Stimulated activated CD8-positive, alpha-beta memory T cell treated with anti-CD3 and anti-CD28 coated beads, Interleukin-4, amount 100 ng/mL, for 4 hours (primary cell): ENCODE data around the gene AGER.
"Not testable (repeated sequence)": the region's sequence is repeated elsewhere in the genome, so short reads cannot be mapped to it uniquely, and the experiment has no call there.

Source experiments
- DNase-seq, 2 donors: peaks; one replicate each; pipeline ENCODE4 v3.0.0-alpha.2; 2020; ENCODE audit warnings: low read depth in 2 of 2, low spot score in 1 of 2

Gene AGER

DNA sequence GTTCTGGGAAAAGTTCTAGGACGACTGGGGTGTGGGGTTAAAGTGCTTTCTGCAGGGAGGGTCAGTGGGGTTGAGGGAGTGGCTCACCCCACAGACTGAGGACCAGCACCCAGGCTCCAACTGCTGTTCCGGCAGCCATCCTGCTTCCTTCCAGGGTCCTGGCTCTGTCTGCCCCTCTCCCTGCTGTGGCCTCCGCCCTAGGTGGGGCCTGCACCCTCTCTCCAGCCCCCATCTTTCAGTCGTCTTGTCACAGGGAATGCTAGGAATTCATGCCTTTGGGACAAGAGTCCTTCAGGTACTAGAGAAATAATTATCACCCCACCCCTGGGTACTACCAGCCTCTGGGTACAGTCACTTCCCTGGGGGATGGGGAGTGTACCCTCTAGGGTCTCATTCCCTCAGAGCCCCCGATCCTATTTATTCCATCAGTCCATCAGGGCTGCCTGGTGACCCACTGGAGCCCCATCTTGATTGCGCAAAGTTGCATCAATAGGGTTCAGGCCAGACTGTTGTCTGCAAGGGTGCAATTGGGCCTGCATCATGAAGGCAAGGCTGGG, at the start of gene AGER:
AGER (minus strand) TSS at position 170 of the 557 bp plus-strand sequence; CDS start at position 139, 31 bp downstream.
- DNase-seq = no peak

DNA sequence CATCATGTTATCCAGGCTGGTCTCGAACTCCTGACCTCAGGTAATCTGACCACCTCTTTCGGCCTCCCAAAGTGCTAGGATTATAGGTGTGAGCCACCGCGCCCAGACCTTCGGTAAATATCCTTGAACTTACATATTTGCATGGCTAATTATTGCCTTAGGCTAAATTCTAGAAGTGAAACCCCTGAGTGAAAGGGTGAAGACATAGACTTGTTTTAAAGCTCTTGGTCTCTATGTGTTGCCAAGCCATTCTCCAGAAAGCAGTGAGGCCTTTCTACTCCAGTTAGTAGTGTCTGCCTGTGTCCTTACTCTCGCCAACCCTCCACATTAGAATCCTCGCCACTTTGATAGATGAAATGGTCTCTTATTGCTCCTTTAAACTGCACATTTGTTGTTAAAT, 42.4 kb upstream of the AGER start:
- DNase-seq = no peak

DNA sequence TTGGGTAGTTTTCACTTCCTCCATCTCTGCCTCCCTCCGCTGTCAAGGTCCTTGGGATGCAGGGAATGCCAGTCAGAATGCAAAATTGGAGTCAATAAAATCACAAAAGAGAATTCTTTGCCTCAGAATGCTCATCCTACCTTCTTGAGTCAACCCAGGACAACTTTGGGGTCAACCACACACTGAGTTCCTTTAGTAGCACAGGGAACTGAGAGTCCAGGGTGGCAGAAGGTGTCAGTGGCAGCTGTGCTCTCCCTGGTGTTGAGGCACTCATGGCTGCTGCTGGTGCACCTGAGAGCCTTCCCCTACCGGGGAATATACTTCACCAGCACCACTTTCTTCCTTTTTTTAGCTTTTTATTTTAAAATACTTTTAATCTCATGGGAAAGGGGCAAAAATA, 40.6 kb upstream of the AGER start:
- no peak for DNase-seq

DNA sequence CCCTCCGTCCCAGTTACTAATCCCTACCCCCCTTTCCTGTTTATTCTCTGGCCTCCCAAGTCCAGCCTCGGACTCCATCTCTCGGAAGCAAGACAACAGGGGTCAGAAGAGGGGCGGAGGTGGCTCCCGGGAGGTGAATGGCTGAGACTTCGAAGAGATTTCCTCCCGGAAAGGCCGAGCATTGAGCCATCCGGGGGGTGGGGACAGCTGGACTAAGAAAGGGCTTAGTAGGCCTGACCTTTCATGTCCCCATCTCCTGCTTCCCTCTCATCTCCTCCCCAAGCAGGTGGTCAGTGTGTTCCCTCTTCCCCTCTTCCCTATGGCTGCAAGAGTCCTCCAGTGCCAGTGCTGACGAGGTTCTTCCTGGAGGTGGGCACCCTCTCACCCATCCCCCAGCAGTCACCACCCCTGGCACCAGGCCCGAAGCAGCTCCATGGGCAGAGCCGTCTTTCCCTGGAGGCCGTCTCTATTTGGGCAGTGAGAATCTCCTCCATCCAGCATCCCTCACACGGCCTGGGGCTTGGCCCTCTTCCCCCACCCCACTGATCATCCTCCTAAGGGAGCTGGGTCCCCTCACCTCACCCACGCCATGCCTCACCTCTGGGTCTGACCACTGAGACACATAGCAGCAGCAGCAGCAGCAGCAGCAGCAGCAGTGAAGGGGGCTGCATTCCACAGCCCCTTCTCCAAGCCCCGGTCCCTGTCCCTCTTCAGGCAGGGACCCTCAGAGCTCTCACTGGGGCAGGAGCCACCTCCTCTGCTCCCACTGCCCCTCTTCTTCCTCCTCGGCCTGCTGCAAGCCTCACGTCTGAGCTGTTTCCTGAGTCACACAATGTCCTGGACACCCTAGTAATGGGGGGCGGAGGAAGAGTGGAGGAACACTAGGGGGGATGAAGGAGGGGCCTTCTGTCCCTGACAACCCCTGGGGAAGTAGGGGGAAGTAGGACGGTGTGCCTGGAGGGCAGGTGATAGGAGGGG, 39.5 kb upstream of the AGER start, which contains the start of gene NOTCH4:
NOTCH4 (minus strand) TSS at position 810 of the 978 bp plus-strand sequence; CDS start at position 671, 139 bp downstream.
- DNase-seq = no peak

DNA sequence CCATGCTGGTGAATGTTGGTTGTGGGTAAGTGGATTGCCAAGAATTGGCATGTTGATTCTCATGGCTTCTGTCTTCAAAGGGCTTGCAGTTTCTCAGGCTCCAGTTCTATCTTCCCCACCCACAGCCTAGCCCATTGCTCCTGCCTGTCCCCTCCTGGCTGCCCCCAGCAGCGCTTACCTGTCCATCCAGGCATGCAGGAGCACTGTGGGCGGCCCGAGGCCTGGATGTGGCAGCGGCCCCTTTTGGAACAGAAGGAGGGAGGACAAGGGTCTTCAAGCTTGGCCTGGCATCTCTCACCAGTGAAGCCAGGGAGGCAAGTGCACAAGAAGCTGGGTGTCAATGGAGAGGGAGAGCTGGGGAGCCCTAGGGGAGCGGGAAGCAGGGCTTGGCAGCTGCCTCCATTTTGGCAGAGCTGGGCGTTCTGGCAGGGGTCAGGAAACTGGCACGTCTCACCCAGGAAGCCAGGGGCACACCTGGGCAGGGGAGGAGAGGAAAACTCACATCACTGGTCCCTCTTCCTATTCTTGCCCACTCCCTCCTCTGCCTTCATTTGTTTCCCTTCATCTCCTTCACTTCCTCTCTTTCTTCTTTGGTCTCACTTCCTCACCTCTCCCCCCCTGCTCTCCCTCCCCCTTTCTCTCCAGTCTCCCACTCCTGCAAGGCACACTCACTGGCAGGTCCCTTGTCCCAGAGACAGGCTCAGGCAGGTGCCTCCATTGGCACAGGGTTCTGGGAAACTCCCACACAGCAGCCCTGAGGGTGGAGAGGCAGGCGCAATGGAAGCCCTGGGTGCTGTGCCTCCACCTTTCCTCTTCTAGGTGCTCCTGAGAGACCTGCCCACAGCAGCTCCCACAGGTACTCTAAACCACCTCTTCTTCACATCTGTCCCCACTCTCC, 38.5 kb upstream of the AGER start:
- DNase-seq = no peak

DNA sequence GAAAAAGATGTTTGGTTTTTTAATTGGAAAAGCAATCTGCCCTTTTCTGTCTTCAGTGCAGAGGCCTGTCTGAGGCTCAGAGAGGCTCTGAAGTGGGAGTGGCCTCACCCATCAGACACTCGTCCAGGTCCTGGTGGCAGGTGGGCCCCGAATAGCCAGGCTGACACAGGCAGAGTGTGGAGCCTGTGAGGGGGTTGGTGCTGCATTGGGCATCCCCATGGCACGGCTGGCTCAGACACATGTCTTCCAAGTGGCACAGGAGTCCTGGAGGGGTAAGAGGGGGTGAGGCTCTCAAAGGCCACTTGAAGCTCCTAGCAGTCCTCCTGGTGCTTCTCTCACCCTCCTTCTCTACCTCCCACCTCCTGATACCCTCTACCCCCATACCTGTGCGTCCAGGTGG, 36.0 kb upstream of the AGER start:
- no peak for DNase-seq

DNA sequence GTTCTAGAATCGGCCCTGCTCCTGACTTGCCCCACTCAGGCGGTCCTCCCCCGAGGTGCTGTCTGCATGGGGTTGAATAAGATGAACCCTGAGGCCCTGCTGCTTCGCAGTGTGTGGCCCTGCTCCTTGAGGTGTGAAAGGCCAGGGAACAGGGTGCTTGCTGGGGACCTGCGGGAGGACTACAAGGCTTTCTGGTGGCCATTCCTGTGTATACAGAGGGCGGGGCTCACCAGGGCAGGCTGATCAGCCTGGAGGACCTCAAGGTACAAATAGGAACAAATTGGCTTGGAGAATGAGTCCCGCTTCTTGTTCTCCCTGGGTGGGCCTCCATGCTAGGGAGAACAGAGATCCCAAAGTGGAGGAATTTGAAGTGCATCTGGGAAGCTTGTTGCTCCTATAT, 34.1 kb upstream of the AGER start:
- DNase-seq = no peak

DNA sequence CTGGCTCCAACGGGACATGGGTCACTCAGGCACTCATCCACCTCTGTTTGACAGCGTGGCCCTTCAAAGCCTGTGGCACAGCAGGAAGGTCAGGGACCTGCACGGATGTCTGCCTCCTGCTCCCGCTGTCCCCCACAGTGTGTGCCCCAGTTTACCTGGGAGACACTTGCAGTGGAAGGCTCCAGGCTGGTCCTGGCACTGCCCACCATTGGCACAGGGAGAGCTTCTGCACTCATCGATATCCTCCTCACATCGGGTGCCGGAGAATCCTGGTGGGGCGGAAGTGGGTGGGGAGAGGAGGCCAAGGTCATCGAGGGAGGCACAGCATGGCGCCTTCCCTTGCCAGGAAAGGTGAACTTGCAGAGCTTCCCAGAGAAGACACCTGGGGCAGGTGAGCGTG, 32.9 kb upstream of the AGER start:
- DNase-seq = no peak

DNA sequence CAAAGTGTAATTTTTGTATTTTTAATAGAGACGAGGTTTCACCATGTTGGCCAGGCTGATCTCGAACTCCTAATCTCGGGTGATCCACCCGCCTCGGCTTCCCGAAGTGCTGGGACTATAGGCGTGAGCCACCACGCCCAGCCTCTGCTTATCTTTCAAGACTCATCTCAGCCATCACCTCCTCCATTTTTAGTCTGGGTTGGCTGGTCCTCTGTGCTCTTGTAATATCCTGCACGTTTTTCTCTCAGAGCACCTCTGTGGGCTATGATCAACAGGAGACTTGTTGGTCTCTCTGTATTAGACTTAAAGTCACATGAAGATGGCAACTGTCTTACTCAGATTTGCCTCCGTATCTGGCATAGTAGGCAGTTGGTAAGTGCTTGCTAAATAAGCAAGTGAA, 32.2 kb upstream of the AGER start:
- no peak for DNase-seq

DNA sequence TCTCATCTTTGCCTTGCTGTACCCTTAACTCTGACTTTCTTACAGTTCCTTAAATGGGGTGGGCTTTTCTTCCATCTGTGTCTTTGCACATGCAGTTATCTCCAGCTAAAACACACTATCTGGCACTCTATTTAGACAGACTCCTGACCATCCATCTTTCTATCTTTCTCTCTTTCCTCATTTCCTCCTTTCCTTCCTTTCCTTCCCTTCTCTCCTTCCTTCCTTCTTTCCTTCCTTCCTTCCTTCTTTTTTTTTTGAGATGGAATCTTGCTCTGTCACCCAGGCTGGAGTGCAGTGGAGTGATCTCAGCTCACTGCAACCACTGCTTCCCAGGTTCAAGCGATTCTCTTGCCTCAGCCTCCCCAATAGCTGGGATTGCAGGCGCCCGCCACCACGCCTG, 31.6 kb upstream of the AGER start:
- no peak for DNase-seq

DNA sequence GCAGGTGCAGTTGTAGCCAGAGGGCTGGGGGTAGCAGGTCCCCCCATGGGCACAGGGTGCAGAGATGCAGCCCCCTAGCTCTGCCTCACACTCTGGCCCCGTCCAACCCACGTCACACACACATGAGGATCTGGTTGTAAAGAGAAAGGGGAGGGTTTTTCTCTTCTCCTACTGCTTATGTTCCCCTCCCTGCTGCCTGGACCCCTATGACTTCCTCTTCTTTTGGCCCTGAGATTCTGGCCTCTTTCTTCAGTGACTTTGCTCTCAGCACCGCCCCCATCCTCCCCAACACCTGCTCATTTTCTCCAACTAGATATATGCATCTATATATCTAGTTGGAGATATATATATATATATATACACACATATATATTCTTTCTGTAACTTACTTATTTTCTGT, 30.1 kb upstream of the AGER start:
- DNase-seq = no peak

DNA sequence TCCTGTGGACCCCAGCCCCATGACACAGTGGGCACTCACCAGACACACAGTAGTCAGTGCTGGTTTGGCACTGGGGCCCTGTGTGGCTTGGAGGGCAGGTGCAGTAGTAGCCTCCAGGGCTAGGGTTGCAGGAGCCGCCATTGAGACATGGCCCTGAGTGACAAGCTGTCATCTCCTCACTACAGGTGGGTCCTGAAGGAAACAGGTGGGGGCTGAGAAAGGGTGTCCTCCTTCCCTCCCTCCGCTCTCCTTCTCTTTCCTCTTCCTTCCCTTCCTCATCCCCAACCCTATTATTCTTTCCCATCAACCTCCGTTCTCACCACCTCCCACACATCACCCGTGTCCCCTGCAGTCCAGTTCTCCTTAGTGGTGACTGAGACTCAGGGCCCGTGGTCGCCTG, 29.6 kb upstream of the AGER start:
- no peak for DNase-seq

DNA sequence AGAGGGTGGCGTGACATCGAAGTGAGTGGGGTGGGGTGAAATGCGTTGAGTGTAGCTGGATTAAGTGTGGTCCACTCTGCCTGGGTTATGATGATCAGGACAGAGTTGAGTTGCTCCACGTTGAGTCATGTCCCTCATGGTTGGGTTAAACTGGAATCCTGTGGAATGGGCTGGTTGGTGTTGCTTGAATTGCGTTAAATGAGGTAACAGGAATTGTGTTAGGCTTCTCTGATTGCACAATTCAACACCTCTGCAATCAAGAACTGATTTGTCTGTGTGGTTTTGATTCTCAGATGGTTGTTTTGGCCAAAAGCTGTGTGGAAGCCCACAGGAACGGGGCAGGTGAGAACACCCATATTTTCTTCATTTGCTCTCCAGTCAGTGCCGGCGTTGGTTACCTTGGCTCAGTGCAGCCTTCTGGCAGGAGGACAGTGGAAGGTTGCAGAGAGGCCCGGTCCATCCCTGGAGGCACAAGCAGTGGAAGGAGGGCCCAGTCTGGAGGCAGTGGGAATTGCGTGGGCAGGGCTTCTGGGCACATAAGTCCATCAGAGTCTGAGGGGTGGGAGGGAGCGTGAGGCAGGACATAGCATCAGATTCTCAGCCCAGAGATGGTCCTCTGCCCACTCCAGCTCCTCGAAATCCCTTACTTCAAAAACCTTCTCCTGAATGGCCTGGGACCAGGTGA, 28.2 kb upstream of the AGER start:
- DNase-seq = no peak

DNA sequence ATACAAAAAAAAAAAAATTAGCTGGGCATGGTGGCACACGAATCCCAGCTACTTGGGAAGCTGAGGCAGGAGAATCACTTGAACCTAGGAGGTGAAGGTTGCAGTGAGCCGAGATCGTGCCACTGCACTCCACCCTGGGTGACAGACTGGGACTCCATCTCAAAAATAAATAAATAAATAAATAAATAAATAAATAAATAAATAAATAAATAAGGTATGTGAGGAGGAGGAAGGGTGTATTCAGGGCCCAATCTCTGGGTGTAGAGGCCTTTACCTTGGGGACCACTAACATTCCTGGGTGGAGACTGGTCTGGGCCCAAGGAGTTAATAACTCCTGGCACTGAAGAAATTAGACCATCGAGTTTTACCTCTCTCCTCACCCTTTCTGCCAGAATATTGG, 27.4 kb upstream of the AGER start:
- DNase-seq = not testable (repeated sequence)

DNA sequence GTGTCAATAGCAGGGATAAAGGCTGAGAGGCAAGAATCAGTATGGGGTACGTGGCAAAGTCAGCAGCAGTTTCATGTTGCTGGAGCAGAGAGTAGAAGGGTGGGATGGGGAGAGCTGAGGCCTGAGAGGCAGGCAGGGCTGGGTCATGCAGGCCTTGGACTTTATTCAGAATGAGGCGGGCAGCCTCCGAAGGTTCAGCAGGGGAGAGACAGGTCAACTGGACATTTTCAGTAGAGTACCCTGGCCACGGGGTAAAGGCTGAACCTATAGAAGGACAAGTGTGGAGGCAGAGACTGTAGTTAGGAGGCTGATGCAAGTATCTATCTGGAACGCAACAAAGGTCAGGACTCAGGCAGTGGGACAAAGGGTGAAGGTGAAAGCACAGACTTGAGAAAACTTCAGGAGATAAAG, 26.1 kb upstream of the AGER start:
- DNase-seq = no peak

DNA sequence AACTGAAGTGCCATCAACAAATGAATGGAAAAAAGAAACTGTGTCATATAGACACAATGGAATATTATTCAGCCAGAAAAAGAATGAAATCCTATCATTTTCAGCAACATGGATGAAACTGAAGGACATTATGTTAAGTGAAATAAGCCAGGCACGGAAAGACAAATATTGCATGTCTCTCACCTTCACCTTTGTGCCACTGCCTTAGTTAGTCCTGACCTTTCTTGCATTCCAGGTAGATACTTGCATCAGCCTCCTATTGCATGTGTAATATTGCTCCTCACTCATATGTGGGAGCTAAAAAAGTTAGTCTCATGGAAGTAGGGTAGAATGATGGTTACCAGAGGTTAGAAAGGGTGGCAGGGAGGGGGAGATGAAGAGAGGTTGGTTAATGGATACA, 24.9 kb upstream of the AGER start:
- DNase-seq = no peak

DNA sequence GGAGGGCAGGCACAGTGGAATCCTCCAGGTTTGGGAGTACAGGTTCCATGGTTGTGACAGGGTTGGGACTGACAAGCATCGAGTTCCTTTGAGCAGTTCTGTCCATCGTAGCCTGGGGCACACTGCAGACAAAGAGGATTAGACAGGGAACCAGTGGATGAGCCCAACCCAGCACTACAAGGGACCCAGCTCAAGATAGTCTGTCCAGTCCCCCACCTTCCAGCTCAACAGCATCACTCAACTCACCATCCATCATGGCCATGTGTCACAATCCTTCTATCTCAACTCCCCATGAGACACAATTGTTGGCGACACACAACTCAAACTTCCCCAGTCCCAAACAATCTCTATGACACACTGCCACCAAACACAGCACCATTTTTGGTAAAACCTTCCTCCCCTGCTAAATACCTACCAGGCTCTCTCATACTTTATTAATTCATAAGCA, 20.2 kb upstream of the AGER start:
- no peak for DNase-seq

DNA sequence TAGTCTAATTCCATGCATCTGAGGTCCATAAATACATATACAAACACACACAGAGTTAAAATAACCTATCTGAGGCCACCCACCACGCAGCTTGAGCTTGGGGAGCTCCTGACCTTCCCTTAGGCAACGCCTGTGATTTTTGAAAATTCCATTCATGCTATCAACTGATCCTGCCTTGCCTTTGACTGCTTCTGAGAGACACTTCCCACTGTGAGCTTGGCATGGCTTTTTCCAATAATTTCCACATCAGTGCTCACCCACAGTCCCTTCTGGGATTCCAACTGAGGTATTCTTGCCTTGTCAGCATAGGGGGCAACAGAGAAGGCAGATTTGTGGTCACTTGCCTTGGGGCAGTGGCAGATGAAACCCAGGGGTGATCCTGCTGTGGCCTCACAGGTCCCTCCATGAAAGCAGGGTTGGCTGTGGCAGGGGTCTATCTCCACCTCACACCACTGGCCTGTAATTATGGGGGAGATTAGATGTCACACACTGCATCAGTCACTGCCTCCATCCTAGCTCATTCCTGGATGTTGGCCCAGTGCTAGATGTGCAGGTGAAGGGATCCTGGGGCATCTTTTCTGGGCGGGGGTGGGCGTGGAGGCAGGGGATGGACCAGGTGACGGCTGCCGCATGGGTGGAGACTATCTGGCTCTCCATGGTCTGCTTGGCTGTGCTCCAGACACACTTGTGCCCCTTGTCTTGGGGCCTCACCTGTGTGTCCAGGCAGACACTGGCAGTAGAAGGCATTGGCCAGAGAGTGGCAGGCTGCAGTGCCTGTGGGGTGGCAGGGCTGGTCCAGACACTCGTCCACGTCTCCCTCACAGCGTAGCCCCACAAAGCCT, 19.6 kb upstream of the AGER start:
- no peak for DNase-seq

DNA sequence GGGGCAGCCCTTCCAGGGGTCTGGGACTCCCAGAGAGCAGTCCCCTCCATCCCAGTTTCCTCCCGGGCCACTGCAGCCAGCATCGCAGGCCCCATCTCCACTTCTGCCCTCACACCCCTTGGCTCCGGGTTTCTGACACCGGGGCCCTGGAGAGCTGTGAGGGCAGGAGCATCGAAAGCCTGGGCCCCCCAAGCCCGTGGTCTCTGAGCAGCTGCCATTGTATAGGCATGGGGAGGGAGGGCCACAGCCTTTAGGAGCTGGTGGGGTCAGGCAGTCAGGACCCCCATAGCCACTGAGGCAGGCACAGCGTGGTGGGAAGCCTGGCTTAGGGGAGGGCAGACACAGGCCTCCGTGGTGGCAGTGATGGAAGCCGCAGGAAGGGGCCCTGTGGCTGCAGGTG, 18.1 kb upstream of the AGER start:
- DNase-seq = no peak
